Renal cortex interstitium (tissue), 11 donors: Measurements from ENCODE around the gene PLCL2. TPM values are rescaled to one million over a fixed set of nuclear protein-coding genes. Genes with fewer than 3 reads are reported as not detected.

Experiments used
- DNase-seq, 11 donors: peaks; one replicate each; pipeline ENCODE4 v3.0.0-alpha.2; 2013; ENCODE audit warnings: low read depth in 9 of 11, low spot score in 4 of 11; ENCODE audit errors: extremely low read depth in 1 of 11
- polyA plus RNA-seq, 3 donors: library from polyadenylated mRNA; unstranded; fragments of 120-200 nt; gene quantifications; one replicate each; pipeline ENCODE4 v1.2.1, GENCODE V29; 2013; ENCODE audit not compliant: insufficient read length in 3 of 3

PLCL2 gene
- polyA plus RNA-seq, 3 donors, result 14.2 to 17.7 (median 15.0) TPM

DNA sequence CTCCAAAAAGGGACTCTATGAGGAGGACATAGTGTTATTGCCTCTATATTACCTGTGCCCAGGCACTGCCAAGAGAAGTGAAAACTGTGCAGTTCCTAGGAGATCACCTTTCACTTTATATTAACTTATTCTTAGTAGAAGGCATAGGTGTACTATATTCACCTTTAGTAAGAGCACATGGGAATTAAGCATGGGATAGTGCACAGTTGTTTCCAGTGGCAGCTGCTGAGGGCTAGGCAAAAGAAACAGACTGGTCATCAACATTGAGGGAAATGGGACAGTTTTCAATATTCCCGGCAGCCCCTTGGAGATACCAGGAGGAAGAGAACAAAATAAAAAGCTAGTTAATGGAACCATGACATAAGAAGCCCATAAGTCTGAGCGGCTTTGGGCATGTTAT lies 100.9 kb downstream of the PLCL2 start:
- DNase-seq, result no peak

DNA sequence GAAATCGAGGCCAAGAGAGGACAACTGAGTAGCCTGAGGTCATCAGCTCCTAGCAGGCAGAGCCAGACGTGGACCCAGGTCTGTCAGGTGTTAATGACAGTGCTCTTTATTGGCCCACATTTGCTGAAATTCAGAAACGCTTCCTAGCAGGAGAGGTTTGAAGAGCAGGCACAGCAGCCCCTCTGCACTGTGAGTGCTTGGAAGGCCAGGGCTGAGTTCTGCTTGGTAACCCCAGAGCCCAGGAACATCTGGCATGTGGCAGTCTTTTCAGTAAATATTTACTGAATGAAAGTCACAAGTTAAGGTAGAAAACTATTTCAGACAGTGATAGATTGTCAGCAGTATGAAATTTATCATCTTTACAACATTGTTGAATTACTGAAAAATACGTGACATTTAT lies 102.4 kb downstream of the PLCL2 start:
- no peak for DNase-seq

GRCh38 chr3:16990163-16990562 lies 105.4 kb downstream of the PLCL2 start:
- no peak for DNase-seq

DNA sequence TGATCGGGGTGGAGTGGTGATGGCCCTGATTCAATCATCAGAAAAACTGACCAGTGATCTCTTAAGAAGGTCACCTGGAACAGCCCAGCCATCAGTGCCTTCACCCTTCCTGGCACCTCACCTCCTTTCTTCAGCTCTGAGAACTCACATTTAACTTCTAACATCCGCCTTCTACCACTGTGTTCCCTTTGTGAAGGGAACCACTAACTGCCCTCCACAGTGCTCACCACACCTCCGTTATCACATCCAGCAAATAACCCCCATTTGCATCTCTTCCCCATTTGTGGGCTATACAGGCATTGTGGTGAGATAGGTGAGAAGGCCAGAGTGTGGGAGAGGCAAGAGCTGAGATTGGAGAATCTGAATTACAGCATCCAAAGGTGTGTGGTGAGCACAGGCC lies 107.4 kb downstream of the PLCL2 start:
- DNase-seq, result no peak

GRCh38 chr3:16993227-16993626 lies 108.5 kb downstream of the PLCL2 start:
- DNase-seq, result no peak

GRCh38 chr3:16994854-16995525 lies 110.2 kb downstream of the PLCL2 start:
- DNase-seq, result no peak

DNA sequence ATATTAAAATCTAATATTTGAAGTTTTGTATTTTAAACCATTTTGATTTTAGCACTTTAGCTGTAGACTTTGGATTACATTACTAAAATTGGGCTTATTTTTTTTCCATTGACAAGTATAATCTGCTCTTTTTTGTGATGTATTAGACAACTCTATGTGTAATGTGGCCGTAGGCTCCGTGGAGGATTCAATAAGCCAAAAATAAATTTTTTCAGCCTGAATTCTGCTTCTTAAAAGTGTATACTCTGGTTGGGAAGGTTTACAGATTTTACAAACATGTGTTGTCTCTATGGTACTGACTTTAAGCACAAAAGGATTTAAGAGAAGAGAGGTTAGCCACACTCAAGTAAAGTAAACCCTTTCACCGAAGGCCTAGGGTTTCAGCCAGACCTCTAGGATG lies 110.8 kb downstream of the PLCL2 start:
- DNase-seq, result no peak

- DNase-seq, result no peak
Observed at GRCh38 chr3:16998236-16998923, 113.6 kb downstream of the PLCL2 start.

DNA sequence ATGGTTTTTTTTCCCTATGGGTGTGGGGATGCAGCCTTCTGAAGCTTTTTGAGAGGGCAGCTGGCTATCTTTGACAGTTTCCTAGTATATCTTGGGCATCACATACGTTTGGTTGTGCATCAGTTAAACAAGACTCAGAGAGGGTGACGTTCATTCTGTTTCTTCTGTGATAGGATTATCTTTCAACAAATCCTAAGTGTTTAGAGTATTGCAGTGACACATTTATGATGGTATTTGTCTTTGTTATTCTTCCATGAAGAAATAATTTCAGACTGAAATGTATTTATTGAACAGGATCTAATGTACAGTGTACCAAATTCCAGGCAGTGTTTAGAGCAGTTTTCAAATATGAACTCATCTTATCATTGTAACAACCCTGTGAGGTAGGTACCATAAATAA lies 114.4 kb downstream of the PLCL2 start:
- no peak for DNase-seq

- DNase-seq, result no peak
Observed at GRCh38 chr3:16999871-17000270, 115.1 kb downstream of the PLCL2 start.

- DNase-seq, result no peak
Observed at GRCh38 chr3:17003457-17003856, 118.7 kb downstream of the PLCL2 start.

GRCh38 chr3:17006132-17006852 lies 121.5 kb downstream of the PLCL2 start:
- DNase-seq, result no peak

- no peak for DNase-seq
Observed at GRCh38 chr3:17007284-17007683, 122.5 kb downstream of the PLCL2 start.

DNA sequence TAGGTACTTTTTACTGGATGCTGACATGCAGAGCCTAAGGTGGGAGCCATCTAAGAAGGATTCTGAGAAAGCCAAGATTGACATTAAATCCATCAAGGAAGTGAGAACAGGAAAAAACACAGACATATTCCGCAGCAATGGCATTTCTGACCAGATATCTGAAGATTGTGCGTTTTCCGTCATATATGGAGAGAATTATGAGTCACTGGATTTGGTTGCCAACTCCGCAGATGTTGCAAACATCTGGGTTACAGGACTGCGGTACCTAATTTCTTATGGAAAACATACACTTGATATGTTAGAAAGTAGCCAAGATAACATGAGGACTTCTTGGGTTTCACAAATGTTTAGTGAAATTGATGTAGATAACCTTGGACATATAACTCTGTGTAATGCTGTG lies 125.1 kb downstream of the PLCL2 start:
- DNase-seq, result no peak

DNA sequence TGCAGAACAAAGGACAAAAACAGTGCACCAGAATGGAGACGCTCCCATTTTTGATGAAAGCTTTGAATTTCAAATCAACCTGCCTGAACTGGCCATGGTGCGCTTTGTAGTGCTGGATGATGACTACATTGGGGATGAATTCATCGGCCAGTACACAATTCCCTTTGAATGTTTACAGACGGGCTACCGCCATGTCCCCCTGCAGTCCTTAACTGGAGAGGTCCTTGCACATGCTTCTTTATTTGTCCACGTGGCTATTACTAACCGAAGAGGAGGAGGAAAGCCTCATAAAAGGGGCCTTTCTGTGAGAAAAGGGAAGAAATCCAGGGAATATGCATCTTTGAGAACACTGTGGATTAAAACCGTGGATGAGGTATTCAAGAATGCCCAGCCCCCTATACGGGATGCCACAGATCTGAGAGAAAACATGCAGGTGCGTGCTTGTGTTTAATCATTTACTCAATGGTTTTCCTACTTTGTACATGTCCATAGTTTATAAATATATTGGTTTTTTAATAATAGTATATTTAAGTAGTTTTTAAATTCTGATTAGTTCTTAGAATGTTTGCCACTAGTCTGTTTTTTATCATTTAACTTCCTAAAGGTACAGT lies 127.1 kb downstream of the PLCL2 start:
- DNase-seq, result no peak

DNA sequence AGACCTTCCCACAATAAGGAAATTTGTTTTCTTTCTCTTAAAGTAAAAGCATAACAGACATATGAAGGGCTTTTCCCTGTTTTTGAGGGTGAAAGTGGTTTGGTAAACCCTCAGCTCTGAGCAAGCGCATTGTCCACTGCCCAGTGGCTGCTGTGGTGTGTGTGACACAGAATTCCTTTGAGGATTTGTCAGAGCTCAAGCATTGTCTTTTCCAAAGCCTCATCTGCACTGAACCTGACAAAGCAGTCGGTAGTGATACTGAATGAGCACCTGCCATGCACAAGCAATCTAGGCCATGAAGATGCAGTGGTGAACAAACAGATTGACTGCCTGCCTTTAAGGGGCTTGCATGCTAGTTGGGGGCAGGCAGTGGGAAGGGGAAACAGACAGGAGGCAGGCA lies 128.3 kb downstream of the PLCL2 start:
- DNase-seq, result no peak

- DNase-seq, result no peak
Observed at GRCh38 chr3:17013571-17013970, 128.8 kb downstream of the PLCL2 start.

DNA sequence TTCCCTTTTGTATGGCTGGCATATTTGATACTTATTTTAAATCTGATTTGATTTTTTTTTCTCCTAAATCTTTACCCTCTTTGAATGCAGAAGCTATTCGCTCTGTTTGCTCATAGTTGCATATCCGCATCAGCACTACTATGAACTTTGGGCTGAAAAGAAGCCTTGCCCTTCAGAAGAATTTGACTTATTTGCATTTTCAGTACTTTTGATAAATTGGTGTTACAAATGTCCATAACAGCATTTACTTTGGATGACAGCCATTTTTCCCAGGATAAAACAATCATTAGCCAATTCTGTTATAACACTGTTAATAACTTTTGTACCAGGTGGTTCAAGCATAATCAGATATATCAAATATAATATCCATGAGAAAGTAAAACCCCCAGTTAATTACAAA lies 129.5 kb downstream of the PLCL2 start:
- no peak for DNase-seq

DNA sequence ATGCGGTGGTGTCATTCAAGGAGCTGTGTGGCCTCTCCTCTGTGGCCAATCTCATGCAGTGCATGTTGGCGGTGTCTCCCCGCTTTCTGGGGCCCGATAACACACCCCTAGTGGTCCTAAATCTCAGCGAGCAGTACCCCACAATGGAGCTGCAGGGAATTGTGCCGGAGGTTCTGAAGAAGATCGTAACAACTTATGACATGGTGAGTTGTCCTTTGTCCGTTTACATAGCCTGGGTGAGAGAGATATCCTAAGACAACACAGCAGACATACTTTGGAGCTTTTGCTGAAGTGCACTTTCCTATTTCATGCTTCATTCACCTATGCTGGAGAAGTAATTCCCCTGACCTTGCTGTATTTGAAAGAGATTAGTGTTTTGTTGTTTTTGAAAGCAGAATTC lies 130.0 kb downstream of the PLCL2 start:
- no peak for DNase-seq

- no peak for DNase-seq
Observed at GRCh38 chr3:17021614-17022013, 136.9 kb downstream of the PLCL2 start.
